IgD-negative memory B cell (primary cell): ENCODE data around the gene EIF1. TPM values are rescaled to one million over a fixed set of nuclear protein-coding genes. Genes with fewer than 3 reads are reported as not detected.
"Not testable (repeated sequence)": the region's sequence is repeated elsewhere in the genome, so short reads cannot be mapped to it uniquely, and the experiment has no call there.

Experiments
- H3K27ac Mint-ChIP-seq, 3 donors: one replicate each; pipeline ENCODE4 v1.8.0; 2020 to 2022; ENCODE audit warnings: mild to moderate bottlenecking in 3 of 3, mixed read lengths in 3 of 3, moderate library complexity in 1 of 3
- H3K27me3 Mint-ChIP-seq: one replicate; pipeline ENCODE4 v1.8.0; 2021; ENCODE audit warnings: mixed read lengths
- H3K36me3 Mint-ChIP-seq: one replicate; pipeline ENCODE4 v1.8.0; 2020; ENCODE audit warnings: mild to moderate bottlenecking, mixed read lengths
- H3K4me1 Mint-ChIP-seq, 3 donors: one replicate each; pipeline ENCODE4 v1.8.0; 2020 to 2022; ENCODE audit warnings: mixed read lengths in 3 of 3, mild to moderate bottlenecking in 1 of 3
- H3K4me3 Mint-ChIP-seq, 4 donors: one replicate each; pipeline ENCODE4 v1.8.0; 2020 to 2022; ENCODE audit warnings: mild to moderate bottlenecking in 4 of 4, mixed read lengths in 4 of 4, moderate library complexity in 3 of 4
- H3K9me3 Mint-ChIP-seq, 3 donors: one replicate each; pipeline ENCODE4 v1.8.0; 2020 to 2021; ENCODE audit warnings: mixed read lengths in 3 of 3, mild to moderate bottlenecking in 1 of 3
- polyA plus RNA-seq: library from polyadenylated mRNA; unstranded; fragments of 300-500 nt; fragmentation: Illumina TruSeq; gene quantifications from one replicate; pipeline ENCODE4 v1.2.3, GENCODE V29; 2021

The EIF1 gene
- polyA plus RNA-seq: 1,505 TPM

GRCh38 chr17:41688641-41689496, at the start of gene EIF1:
Gene EIF1 (plus strand): TSS chr17:41688885. CDS start chr17:41689039, 154 bp downstream.
- Mint-ChIP-seq H3K36me3 (peaks cover 7% of the 10 kb centered on the region), H3K4me3 (peak within 1 kb of the TSS; percentile 95 to 100 (median 97)), H3K4me1 (peaks cover 17 to 33% (median 22%) of the 10 kb centered on the region in 3 donors), H3K27ac (peak within 1 kb of the TSS; percentile 100), H3K9me3 (peaks cover 0 to 4% (median 0%) of the 10 kb centered on the region in 3 donors), H3K27me3 (peaks cover 2% of the 10 kb centered on the region)

GRCh38 chr17:41638941-41639340, 49.7 kb upstream of the EIF1 start:
- Mint-ChIP-seq H3K4me3 (peak overlapping the region in 1 of 4 donors; percentile 65), H3K27ac (no peak overlapping the region), H3K9me3 (no peaks in the 10 kb centered on the region), H3K36me3 (no peaks in the 10 kb centered on the region), H3K27me3 (peaks cover 3% of the 10 kb centered on the region), H3K4me1 (no peaks in the 10 kb centered on the region)

GRCh38 chr17:41639492-41640473, 48.9 kb upstream of the EIF1 start:
- Mint-ChIP-seq H3K4me3 (no peak overlapping the region), H3K9me3 (no peaks in the 10 kb centered on the region), H3K27me3 (peaks cover 3% of the 10 kb centered on the region), H3K27ac (no peak overlapping the region), H3K36me3 (no peaks in the 10 kb centered on the region), H3K4me1 (no peaks in the 10 kb centered on the region)

- not testable (repeated sequence) for H3K36me3 Mint-ChIP-seq, H3K9me3 Mint-ChIP-seq, H3K4me1 Mint-ChIP-seq, H3K4me3 Mint-ChIP-seq, H3K27me3 Mint-ChIP-seq
- peak overlapping the region in 1 of 3 donors; percentile 71 for H3K27ac Mint-ChIP-seq
Observed at GRCh38 chr17:41640596-41640995, 48.1 kb upstream of the EIF1 start.

- Mint-ChIP-seq H3K9me3 (no peaks in the 10 kb centered on the region), H3K27me3 (peaks cover 3% of the 10 kb centered on the region), H3K4me1 (no peaks in the 10 kb centered on the region), H3K4me3 (no peak overlapping the region), H3K36me3 (no peaks in the 10 kb centered on the region), H3K27ac (no peak overlapping the region)
Observed at GRCh38 chr17:41642252-41643156, 46.2 kb upstream of the EIF1 start.

- Mint-ChIP-seq H3K4me1 (peaks cover 0 to 9% (median 6%) of the 10 kb centered on the region in 3 donors), H3K36me3 (no peaks in the 10 kb centered on the region), H3K4me3 (peak overlapping the region in 1 of 4 donors; percentile 57), H3K27ac (no peak overlapping the region), H3K27me3 (no peaks in the 10 kb centered on the region), H3K9me3 (no peaks in the 10 kb centered on the region)
Observed at GRCh38 chr17:41647038-41647813, 41.5 kb upstream of the EIF1 start.

- Mint-ChIP-seq H3K9me3 (no peaks in the 10 kb centered on the region), H3K36me3 (no peaks in the 10 kb centered on the region), H3K4me3 (peak overlapping the region; percentile 52 to 91 (median 80)), H3K4me1 (peaks cover 0 to 9% (median 6%) of the 10 kb centered on the region in 3 donors), H3K27me3 (no peaks in the 10 kb centered on the region), H3K27ac (peak overlapping the region in 1 of 3 donors; percentile 83)
Observed at GRCh38 chr17:41647940-41648410, 40.7 kb upstream of the EIF1 start.

GRCh38 chr17:41648411-41649195, 40.1 kb upstream of the EIF1 start:
- Mint-ChIP-seq H3K9me3 (no peaks in the 10 kb centered on the region), H3K27me3 (no peaks in the 10 kb centered on the region), H3K4me3 (peak overlapping the region; percentile 52 to 91 (median 80))

GRCh38 chr17:41649923-41650519, 38.7 kb upstream of the EIF1 start:
- Mint-ChIP-seq H3K36me3 (no peaks in the 10 kb centered on the region), H3K4me1 (peaks cover 0 to 9% (median 6%) of the 10 kb centered on the region in 3 donors), H3K27me3 (no peaks in the 10 kb centered on the region), H3K4me3 (no peak overlapping the region), H3K9me3 (no peaks in the 10 kb centered on the region), H3K27ac (no peak overlapping the region)

More at GRCh38 chr17:41648411-41649195, 40.1 kb upstream of the EIF1 start:
- Mint-ChIP-seq H3K27ac (peak overlapping the region; percentile 8 to 83 (median 78)), H3K36me3 (no peaks in the 10 kb centered on the region), H3K4me1 (peaks cover 0 to 9% (median 6%) of the 10 kb centered on the region in 3 donors)

GRCh38 chr17:41650794-41651624, 37.7 kb upstream of the EIF1 start:
- Mint-ChIP-seq H3K36me3 (no peaks in the 10 kb centered on the region), H3K27ac (no peak overlapping the region), H3K9me3 (no peaks in the 10 kb centered on the region), H3K4me3 (no peak overlapping the region), H3K27me3 (no peaks in the 10 kb centered on the region), H3K4me1 (peaks cover 0 to 9% (median 6%) of the 10 kb centered on the region in 3 donors)

- Mint-ChIP-seq H3K9me3 (no peaks in the 10 kb centered on the region), H3K36me3 (no peaks in the 10 kb centered on the region), H3K4me3 (no peak overlapping the region), H3K27ac (no peak overlapping the region), H3K27me3 (no peaks in the 10 kb centered on the region), H3K4me1 (peaks cover 0 to 9% (median 6%) of the 10 kb centered on the region in 3 donors)
Observed at GRCh38 chr17:41651625-41652460, 36.8 kb upstream of the EIF1 start.
